Measurements from ENCODE around the gene EVA1B.

EVA1B gene

DNA sequence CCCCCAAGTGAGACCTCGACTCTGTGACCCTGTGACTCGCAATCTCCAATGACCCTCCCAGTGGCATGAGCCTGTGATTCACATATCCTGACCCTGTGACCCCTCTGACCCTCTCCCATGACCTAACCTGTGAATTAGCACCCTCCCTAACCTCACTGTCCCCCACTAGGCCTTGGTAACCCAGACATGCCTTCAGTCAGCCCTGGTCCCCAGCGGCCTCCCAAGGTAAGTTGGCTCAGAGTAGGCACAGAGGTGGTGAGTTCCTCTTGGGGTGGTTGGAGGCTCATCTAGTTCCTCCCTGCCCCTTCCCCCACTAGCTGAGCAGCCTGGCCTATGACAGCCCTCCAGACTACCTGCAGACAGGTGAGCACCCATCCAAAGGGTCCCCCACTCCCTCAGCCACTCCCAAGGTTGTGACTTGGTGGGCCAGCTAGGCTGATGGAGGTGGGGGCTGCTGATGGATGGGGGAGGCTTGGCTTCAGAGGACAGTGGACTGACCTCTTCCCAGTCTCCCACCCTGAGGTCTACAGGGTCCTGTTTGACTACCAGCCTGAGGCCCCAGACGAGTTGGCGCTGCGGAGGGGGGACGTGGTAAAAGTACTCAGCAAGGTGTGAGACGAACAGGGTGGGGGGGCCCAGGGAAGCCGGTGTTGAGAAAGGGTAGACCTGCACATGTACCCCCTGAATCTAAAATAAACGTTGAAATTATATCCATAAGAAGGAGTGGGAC lies 15.7 kb downstream of the EVA1B start:
- DNase-seq = no peak

DNA sequence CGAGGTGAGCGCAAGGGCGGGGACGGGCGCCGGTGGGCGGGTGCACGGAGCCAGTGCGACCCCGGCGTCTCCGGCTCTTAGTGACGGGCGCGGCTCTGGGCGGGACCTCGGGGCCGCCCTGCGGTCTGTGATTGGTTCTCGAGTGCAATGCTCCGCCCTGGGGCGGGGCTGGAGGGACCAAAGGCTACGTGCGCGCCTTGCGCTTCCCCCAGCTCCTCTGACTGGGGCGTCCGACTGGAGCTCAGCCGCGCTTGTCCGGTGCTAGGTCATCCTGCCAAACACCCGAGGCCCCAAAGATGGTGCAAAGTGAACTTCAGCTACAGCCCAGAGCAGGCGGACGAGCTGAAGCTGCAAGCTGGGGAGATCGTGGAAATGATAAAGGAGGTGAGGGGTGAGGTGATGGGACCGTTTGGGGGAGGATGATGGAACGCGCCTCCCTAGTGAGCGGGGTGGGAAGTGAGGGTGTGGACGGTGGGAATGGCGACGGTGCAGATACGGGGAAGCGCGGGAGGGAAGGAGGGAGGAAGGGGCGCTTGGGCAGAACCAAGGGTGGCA lies 16.5 kb downstream of the EVA1B start:
- DNase-seq = peak; percentile 77

DNA sequence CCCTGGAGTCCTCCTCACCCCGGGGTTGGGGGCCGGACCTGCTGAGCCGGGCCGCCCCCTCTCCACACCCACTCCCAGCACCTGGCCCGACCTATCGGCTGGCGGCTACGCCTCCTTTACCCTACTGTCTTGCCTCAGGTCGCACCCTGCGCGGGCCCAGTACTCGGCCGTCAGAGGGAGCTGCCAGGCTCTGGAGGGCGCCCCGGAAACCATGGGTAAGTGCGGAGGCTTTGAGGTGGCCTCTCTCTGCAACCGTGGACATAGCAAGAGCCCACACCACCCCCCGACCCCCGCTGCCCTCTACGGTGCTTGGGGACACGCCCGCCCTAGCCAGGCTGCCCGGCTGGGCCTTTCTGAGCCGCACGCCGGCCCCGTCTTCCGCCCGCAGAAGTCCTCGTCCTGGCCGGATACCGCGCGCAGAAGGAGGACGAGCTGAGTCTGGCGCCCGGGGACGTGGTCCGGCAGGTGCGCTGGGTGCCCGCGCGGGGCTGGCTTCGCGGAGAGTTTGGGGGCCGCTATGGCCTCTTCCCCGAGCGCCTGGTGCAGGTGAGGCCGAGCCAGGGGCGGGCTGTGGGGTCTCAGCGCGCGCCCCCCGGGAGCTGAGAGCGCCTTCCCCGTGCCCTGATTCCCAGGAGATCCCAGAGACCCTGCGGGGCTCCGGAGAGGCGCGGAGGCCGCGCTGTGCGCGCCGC lies 17.1 kb downstream of the EVA1B start, which contains the start of gene SH3D21:
Gene SH3D21, plus strand, starts transcription at position 159 of the 692 bp plus-strand sequence. Its CDS starts 53 bp downstream, at position 212.
- DNase-seq = peak; percentile 34

DNA sequence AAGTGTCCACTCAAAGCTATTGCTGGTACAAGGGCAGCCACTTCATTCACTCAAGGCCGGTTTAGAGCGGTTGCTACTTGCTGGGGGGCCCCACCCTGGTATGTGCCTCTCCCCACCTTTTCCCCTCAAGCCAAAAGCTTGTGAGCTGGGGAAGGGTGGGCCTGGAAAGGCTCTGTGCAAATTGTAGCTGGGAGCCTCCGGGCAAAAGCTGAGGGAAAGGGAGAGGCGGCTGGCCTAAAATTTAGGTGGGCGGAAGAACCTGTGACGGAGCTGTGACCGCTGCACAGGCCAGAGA lies 17.6 kb downstream of the EVA1B start:
- no peak for DNase-seq

DNA sequence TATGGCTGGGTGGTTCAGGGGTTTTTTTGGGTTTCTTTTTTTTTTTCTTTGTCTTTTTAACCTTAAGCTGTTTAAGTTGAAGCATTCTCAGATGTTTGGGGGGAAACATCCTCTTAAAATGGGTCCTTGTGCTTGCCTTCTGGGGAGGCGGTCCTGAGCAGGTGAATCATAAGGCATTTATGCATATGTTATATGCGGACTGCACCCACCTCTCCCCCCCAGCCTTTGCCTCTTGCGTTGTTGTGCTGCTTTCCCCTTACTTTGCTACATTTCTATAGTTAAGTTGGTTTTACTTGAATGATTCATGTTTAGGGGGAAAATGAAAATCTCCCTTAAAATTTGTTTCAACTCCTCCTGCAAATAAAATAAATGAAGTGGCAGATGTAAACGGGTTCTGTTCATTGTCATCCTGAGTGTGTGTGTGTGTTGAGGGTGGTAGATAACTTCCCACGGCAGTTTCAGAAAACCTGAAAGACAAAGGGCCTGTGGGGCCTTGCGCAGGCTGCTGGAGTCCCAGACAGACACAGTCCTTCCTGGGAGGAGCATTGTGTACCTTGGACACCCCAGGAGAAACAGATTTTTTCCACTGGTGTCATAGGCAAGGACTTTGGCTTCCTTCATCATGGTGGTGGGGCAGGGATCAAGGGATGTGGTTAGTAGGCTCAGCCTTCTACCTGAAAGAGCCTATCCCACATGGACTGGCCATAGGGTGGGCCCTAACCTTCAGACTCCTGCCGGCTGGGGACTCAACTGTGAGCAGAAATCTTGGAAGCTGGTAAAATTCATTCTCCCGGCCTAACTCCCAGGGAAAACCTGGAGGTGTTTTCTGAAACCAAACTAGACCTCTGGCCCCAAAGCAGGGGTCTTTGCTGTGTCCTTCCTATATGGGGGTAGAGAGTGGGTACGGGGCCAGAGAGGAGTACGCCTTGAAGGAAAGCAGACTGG lies 18.2 kb downstream of the EVA1B start:
- DNase-seq = no peak

DNA sequence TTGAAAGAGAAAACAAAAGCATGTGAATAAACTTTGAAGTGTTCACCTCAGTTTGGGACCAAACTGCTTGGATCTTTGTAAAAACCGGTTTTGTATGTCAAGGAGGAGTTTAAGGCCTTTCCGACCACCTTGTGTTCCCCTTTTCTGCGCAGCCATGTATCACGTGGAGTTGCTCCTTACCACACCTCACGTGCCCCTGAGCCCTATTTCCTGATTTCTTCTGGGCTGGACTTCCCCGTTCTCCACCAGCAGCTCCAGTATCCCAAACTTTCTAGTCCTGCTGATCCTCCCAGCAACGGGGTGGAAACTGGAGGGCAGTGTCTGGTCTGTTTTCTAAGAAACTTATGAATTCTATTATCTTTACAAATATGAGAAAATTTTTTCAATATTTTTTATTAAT lies 18.9 kb downstream of the EVA1B start:
- DNase-seq = no peak

DNA sequence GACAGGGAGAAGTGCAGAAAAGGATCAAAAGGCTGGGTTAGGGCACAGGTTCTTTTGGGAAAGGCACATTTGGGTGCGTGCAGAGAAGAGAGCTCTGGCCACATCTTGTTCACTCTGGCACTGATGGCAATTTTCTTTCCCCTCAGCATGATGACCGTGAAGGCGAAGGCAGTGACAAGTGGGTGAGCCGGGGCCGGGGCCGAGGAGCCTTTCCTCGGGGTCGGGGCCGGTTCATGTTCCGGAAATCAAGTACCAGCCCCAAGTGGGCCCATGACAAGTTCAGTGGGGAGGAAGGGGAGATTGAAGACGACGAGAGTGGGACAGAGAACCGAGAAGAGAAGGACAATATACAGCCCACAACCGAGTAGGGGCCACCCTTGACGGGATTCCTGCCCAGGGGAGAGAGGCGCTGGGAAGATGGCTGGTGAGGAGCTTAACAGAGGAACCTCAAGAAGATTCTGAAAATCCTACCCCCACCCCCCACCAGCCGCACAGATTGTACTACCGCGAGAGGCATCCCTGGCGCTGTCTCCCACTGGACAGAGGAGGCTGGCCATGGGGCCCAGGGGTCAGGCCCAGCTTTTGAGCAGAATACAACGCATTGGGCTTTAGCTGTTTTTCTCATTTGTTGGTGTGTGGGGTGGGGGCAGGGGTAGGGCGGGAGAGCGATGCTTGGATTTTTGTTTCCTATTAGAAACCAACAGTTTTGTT lies 19.6 kb downstream of the EVA1B start:
- no peak for DNase-seq

DNA sequence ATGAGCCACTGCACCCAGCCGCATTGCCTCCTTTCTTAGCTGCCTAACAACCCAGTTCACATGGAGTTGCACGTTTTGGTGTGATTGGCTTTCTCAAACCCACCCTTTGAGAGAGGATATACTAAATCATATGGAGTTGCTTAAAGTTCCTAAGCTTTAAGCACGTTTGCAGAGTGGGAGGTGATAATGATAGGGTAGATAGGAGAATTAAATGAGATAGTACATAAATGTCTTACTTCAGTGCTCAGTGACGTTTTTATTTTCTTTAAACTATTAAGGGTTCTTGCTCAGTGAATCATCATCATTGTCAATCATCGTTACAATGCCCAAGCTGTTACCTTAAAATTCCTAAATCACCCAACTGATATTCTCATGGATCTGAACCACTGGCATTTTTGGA lies 20.2 kb downstream of the EVA1B start:
- no peak for DNase-seq

DNA sequence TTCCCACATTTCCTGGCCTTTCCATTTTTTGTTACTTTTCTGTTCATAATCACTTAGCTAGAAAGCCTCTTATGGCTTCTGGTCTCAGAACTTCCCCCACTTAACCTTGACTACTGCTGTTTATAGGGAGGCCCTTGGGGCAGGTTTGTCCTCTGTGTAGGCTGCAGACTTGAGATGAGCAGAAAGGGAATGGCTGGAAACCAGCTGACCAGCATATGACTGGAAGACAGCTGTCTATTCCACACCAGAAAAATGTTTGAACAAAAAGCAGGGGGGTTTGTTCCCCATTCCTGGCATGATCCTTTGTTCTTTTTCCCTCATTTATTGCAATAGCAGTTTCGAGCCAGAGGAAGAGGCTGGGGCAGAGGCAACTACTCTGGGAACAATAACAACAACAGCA lies 22.2 kb downstream of the EVA1B start:
- DNase-seq = no peak

DNA sequence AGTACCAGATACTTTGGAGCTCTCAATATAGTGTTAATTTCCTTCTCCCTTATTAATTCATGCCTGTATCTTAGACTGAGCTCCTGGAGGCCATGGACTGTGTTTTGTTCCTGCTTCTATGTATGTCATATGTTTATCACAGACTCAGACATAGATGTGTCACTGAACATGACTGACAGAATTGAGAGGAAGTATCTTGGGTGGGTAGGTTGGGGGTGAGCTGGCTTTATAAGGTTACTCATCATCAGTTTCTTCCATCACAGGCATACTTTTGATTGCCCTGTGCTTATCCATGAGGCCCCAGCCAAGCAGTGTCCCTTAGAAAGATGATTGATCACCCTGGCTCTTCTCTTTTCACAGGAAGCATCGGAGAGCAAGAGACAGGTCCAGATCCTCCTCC lies 22.9 kb downstream of the EVA1B start:
- no peak for DNase-seq

DNA sequence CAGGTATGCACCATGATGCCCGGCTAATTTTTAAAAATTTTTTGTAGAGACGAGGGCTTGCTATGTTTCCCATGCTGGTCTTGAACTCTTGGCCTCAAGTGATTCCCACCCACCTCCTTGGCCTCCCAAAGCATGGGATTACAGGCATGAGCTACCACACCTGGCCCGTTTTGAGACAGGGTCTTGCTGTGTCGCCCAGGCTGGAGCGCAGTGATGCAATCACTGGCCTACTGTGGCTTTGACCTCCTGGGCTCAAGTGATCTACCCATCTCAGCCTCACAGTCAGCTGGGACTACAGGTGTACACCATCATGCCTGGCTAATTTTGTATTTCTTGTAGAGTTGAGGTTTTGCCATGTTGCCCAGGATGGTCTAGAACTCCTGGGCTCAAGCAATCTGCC lies 24.8 kb downstream of the EVA1B start:
- no peak for DNase-seq

DNA sequence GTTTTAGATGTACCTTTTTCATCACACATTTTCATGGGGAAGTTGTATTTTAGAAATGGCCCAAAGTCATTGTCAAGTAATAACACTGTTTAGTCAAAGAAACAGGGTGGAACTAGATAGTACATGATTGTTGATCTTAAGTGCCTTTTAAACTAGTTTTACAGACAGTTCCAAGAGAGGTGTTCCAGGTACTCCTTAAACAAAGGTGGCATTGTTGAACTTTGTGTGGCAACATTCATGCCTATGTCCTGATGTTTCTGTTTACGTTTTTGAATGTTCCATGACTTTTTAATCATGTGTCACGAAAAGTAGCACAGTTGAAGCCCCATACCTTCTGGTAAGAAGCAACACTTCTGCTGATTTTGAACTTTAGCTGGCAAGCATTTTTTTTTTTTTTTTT lies 26.4 kb downstream of the EVA1B start:
- no peak for DNase-seq

DNA sequence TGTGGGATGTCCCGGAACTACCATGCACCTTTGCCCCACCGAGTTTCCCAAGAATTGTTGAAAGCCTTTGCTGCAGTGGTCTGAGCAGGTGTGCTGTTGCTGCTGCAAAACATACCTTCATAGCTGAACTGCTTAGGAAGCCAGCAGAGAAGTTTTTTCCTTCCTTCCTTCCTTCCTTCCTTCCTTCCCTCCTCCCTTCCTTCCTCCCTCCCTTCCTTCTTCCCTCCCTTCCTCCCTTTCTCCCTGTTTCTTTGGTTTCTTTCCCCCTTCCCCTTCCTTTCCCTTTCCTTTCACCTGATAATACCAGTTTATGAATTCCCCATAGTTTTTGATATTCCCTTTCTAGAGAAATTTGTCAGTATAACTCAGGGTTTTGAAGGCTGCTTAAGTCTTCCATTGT lies 28.1 kb downstream of the EVA1B start:
- no peak for DNase-seq

DNA sequence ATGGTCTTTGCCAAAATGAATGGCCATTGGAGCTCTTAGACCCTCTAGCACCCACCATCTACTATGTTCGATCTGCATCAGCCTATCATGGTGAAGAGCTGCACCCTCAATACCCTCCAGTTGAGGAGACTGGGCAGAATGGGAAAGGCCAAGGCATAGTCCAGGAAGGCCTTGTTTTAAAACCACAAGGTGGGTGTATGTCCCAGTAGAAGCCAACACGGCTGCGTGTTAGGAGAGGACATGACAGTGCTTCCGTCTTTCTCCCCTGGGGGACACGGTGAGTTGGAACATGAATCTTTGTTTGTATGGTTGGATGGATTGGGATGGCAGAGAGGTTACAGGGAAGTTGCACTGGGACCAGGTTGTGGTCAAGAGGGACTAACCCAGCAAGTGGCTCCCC lies 35.9 kb downstream of the EVA1B start:
- DNase-seq = no peak

DNA sequence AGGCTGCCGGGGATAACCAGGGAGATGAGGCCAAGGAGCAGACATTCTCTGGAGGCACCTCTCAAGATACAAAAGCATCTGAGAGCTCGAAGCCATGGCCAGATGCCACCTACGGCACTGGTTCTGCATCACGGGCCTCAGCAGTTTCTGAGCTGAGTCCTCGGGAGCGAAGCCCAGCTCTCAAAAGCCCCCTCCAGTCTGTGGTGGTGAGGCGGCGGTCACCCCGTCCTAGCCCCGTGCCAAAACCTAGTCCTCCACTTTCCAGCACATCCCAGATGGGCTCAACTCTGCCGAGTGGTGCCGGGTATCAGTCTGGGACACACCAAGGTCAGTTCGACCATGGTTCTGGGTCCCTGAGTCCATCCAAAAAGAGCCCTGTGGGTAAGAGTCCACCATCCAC lies 36.6 kb downstream of the EVA1B start:
- no peak for DNase-seq

DNA sequence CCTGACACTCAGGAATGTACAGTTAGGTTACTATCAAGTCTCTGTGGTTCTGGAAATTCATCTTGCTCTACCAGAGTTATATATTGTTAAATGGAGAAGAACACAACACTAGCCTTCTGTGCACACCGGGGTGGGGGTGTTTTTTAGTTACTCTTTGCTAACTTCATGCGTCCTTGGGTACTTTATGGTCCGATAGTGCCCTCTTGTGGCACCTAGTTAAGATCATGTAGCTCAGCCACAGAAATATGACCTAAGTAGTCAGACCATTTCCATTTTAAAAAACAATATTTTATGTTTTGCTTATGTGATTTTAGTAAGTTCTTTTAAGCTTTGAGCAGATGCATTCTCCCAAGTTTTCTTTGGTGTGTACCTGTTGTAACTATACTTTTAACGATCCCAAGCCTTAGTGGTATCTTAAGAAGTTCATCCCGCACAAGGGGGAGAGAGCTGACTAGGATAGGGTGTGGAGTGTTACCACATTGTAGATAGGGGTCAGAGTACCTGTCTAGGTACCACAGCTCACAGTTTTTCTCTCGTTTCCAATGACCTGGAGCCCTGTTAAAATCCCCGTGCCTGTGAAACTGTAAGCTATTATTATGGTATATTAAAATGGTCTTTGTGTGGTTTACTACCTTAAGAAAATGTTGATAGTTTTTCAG lies 37.9 kb downstream of the EVA1B start:
- peak; percentile 20 for DNase-seq

DNA sequence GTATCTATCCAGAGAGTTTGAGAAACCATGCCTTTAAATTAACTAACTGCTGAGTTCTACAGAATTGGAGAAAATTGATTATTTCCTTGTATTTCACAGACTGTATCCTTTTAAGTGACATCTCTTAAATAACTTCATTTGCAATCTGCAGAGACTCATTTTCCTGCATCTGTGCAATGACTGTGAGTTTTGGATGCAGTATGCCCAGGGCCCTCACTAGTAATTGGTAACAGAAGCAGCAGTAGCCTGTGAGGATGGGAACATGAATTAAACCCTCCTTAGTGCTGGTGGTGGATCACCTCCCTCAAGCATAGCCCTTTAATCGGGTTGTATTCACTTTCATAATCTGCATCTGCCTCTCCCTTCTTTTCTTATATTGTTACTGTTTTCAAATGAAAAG lies 38.9 kb downstream of the EVA1B start:
- DNase-seq = no peak

DNA sequence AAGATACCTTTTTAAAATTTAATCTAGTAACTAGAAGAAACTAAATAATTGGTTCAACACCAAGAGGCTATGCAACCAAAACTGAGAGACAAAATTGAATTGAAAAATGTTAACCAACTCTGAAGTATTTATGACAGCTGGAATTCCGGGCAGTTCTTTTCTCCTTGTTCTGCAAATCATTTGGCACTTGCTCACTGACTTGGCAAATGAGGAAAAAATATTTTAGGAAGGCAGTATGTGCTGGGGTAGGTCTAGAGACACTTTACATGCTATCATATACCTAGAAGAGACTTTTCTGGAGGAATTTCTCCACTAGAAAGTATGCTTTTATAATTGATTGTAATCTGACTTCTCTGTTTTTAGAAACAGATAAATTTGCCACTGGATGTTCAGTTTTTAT lies 39.4 kb downstream of the EVA1B start:
- no peak for DNase-seq

DNA sequence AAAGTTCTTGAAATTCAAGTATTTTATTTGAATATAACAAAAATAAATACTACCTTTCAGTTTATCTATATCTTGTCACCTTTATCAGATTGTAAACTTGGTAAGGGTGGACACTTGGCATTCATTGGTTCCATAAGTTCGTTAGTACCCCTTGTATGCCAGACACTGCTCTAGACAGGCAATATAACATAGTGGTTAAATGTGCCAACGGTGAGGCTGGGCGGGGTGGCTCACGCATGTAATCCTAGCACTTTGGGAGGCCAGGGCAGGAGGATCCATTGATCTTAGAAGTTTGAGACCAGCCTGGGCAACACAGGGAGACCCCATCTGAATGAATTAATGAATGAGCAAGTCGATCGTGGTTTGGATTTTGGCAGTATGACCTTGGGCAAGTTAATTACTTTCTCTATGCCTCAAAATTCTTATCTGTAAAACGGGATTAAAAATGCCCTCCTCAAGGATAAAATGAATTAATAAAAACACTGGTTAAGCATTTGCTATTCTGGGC lies 43.6 kb downstream of the EVA1B start:
- no peak for DNase-seq

DNA sequence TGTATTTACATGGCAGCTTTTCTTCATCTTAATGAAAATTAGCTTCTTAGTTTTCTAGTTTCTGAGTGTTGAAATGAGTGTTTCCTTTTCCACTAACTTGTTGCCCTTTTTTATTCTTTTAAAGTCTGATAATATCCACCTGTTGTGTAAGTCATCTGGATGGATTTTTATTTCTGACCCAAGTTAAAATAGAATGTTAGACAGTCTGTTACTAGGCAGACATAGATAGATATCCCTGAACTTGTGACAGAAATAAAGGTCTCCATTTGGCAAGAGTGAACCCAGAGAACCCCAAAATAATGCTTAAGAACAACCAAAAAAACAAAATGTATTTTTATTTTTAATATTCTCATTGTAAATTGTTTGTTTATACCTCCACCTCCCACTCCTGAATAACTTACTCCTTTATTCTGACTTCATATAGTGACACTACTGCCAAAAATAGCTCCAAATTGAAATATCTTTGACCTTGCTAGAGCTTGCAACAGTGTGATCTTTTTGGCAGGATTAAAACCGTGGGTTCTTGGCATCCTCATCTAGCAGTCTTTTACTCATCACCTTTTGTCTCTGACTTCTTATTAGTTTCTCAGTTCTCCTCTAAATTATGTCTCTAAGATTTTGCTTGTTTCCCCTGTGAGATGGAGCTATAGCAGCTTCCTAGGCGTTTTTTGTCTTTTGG lies 44.2 kb downstream of the EVA1B start:
- DNase-seq = no peak

DNA sequence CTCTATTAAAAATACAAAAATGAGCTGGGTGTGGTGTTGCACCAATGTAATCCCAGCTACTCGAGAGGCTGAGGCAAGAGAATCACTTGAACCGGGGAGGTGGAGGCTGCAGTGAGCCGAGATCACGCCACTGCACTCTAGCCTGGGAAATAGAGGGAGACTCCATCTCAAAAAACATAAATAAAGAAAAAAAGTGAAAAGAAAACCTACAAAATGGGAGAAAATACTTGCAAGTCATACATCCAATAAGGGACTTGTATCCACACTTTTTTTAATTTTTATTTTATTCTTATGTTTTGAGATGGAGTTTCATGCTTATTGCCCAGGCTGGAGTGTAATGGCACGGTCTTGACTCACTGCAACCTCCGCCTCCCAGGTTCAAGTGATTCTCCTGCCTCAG lies 46.8 kb downstream of the EVA1B start:
- no peak for DNase-seq
